Measurements from ENCODE around the gene ABCC3.
A peak's percentile ranks its signal among the peaks of the same experiment; 100 is the strongest.
"Not testable (repeated sequence)": the region's sequence is repeated elsewhere in the genome, so short reads cannot be mapped to it uniquely, and the experiment has no call there.

Gene ABCC3

GRCh38 chr17:50721194-50722010 is 86.7 kb downstream of the ABCC3 start:
- no peak overlapping the region for H2BK15ac ChIP-seq (ENCODE audit: low read length)
- H2BK12ac ChIP-seq (ENCODE audit: low read length), result no peak overlapping the region
- peak overlapping the region in 1 of 2 donors; percentile 98 for H3K4me3 ChIP-seq (ENCODE audit: low read length in 2 of 2)
- no peaks in the 10 kb centered on the region for H3K79me1 ChIP-seq (ENCODE audit: low read depth, low read length)
- no peaks in the 10 kb centered on the region for H3K27me3 ChIP-seq (ENCODE audit: control insufficient read depth in 3 of 3, insufficient read depth in 3 of 3, low read depth in 1 of 3, low read length in 3 of 3)
- no CpG with 5 or more reads among the region's 7 CpGs for WGBS, 2 donors (ENCODE audit: extremely low coverage in 2 of 2, insufficient read length in 2 of 2, insufficient replicate concordance in 1 of 2)
- peak overlapping the region; percentile 48 for H3K4me2 ChIP-seq (ENCODE audit: insufficient read depth, low read length, poor library complexity, severe bottlenecking)
- H4K8ac ChIP-seq (ENCODE audit: low read depth, low read length), result no peak overlapping the region
- no peak for DNase-seq (ENCODE audit: low spot score)
- H3K18ac ChIP-seq (ENCODE audit: low read length), result no peak overlapping the region
- no peak overlapping the region for H2BK5ac ChIP-seq (ENCODE audit: low read length)
- no peak overlapping the region for H3K14ac ChIP-seq (ENCODE audit: low read length)
- no peak overlapping the region for H3K9ac ChIP-seq (ENCODE audit: low read depth, low read length, poor library complexity)
- H2BK120ac ChIP-seq (ENCODE audit: low read depth, low read length), result no peak overlapping the region
- H3K4me1 ChIP-seq (ENCODE audit: control insufficient read depth in 2 of 2, insufficient read depth in 1 of 2, low read depth in 1 of 2, low read length in 2 of 2), result peaks cover 2 to 11% of the 10 kb centered on the region in 2 donors
- H3K23ac ChIP-seq (ENCODE audit: low read depth, low read length, poor library complexity), result no peak overlapping the region
- no peak overlapping the region for H3K27ac ChIP-seq (replicated peaks; ENCODE audit: low read length)
- no peak overlapping the region for H4K91ac ChIP-seq (ENCODE audit: low read depth, low read length, poor library complexity)
- no peak overlapping the region for H2AK5ac ChIP-seq (ENCODE audit: low read depth, low read length)
- no peak overlapping the region for H2AFZ ChIP-seq (ENCODE audit: low read length)
- peaks cover 0 to 44% of the 10 kb centered on the region in 2 donors for H3K36me3 ChIP-seq (replicated peaks in 1 of 2; ENCODE audit: control insufficient read depth in 2 of 2, insufficient read depth in 2 of 2, low read length in 2 of 2)
- no peaks in the 10 kb centered on the region for H3K9me3 ChIP-seq (replicated peaks in 1 of 2; ENCODE audit: control insufficient read depth in 2 of 2, insufficient read depth in 1 of 2, low read depth in 1 of 2, low read length in 2 of 2)
- H3K4ac ChIP-seq (ENCODE audit: low read length), result no peak overlapping the region

- no CpG with 5 or more reads among the region's 3 CpGs for WGBS, 2 donors (ENCODE audit: extremely low coverage in 2 of 2, insufficient read length in 2 of 2, insufficient replicate concordance in 1 of 2)
Measured at GRCh38 chr17:50722746-50723145, 88.1 kb downstream of the ABCC3 start.

GRCh38 chr17:50724622-50725021 is 89.9 kb downstream of the ABCC3 start:
- not testable (repeated sequence) for H2BK120ac ChIP-seq (ENCODE audit: low read depth, low read length); H3K27ac ChIP-seq (replicated peaks; ENCODE audit: low read length); H2BK15ac ChIP-seq (ENCODE audit: low read length); H3K4me1 ChIP-seq (ENCODE audit: control insufficient read depth in 2 of 2, insufficient read depth in 1 of 2, low read depth in 1 of 2, low read length in 2 of 2); H3K4me3 ChIP-seq (ENCODE audit: low read length in 2 of 2); H3K4ac ChIP-seq (ENCODE audit: low read length); H3K9ac ChIP-seq (ENCODE audit: low read depth, low read length, poor library complexity); H4K8ac ChIP-seq (ENCODE audit: low read depth, low read length); H3K14ac ChIP-seq (ENCODE audit: low read length); H2AK5ac ChIP-seq (ENCODE audit: low read depth, low read length); H2BK12ac ChIP-seq (ENCODE audit: low read length); H3K23ac ChIP-seq (ENCODE audit: low read depth, low read length, poor library complexity); H2BK5ac ChIP-seq (ENCODE audit: low read length); H3K27me3 ChIP-seq (ENCODE audit: control insufficient read depth in 3 of 3, insufficient read depth in 3 of 3, low read depth in 1 of 3, low read length in 3 of 3); H2AFZ ChIP-seq (ENCODE audit: low read length); H3K9me3 ChIP-seq (replicated peaks in 1 of 2; ENCODE audit: control insufficient read depth in 2 of 2, insufficient read depth in 1 of 2, low read depth in 1 of 2, low read length in 2 of 2); DNase-seq (ENCODE audit: low spot score); H3K18ac ChIP-seq (ENCODE audit: low read length); H4K91ac ChIP-seq (ENCODE audit: low read depth, low read length, poor library complexity); H3K79me1 ChIP-seq (ENCODE audit: low read depth, low read length); H3K4me2 ChIP-seq (ENCODE audit: insufficient read depth, low read length, poor library complexity, severe bottlenecking)
- peaks cover 2 to 52% of the 10 kb centered on the region in 2 donors for H3K36me3 ChIP-seq (replicated peaks in 1 of 2; ENCODE audit: control insufficient read depth in 2 of 2, insufficient read depth in 2 of 2, low read length in 2 of 2)
- no CpG with 5 or more reads among the region's 6 CpGs for WGBS, 2 donors (ENCODE audit: extremely low coverage in 2 of 2, insufficient read length in 2 of 2, insufficient replicate concordance in 1 of 2)

More at GRCh38 chr17:50722746-50723145, 88.1 kb downstream of the ABCC3 start:
- H2BK12ac ChIP-seq (ENCODE audit: low read length), result no peak overlapping the region
- no peak overlapping the region for H2BK5ac ChIP-seq (ENCODE audit: low read length)
- H4K8ac ChIP-seq (ENCODE audit: low read depth, low read length), result no peak overlapping the region
- H3K36me3 ChIP-seq (replicated peaks in 1 of 2; ENCODE audit: control insufficient read depth in 2 of 2, insufficient read depth in 2 of 2, low read length in 2 of 2), result peaks cover 0 to 46% of the 10 kb centered on the region in 2 donors
- no peak overlapping the region for H3K27ac ChIP-seq (replicated peaks; ENCODE audit: low read length)
- H3K23ac ChIP-seq (ENCODE audit: low read depth, low read length, poor library complexity), result no peak overlapping the region
- H3K4me2 ChIP-seq (ENCODE audit: insufficient read depth, low read length, poor library complexity, severe bottlenecking), result no peak overlapping the region
- no peak overlapping the region for H3K4me3 ChIP-seq (ENCODE audit: low read length in 2 of 2)
- H2AFZ ChIP-seq (ENCODE audit: low read length), result no peak overlapping the region
- no peak for DNase-seq (ENCODE audit: low spot score)
- H3K27me3 ChIP-seq (ENCODE audit: control insufficient read depth in 3 of 3, insufficient read depth in 3 of 3, low read depth in 1 of 3, low read length in 3 of 3), result no peaks in the 10 kb centered on the region
- H3K9ac ChIP-seq (ENCODE audit: low read depth, low read length, poor library complexity), result no peak overlapping the region
- peaks cover 2% of the 10 kb centered on the region for H3K79me1 ChIP-seq (ENCODE audit: low read depth, low read length)
- no peak overlapping the region for H4K91ac ChIP-seq (ENCODE audit: low read depth, low read length, poor library complexity)
- no peak overlapping the region for H3K14ac ChIP-seq (ENCODE audit: low read length)
- H2BK120ac ChIP-seq (ENCODE audit: low read depth, low read length), result no peak overlapping the region
- H2AK5ac ChIP-seq (ENCODE audit: low read depth, low read length), result no peak overlapping the region
- no peak overlapping the region for H3K4ac ChIP-seq (ENCODE audit: low read length)
- peaks cover 2 to 11% of the 10 kb centered on the region in 2 donors for H3K4me1 ChIP-seq (ENCODE audit: control insufficient read depth in 2 of 2, insufficient read depth in 1 of 2, low read depth in 1 of 2, low read length in 2 of 2)
- no peak overlapping the region for H3K18ac ChIP-seq (ENCODE audit: low read length)
- no peak overlapping the region for H2BK15ac ChIP-seq (ENCODE audit: low read length)
- peaks cover 0 to 2% of the 10 kb centered on the region in 2 donors for H3K9me3 ChIP-seq (replicated peaks in 1 of 2; ENCODE audit: control insufficient read depth in 2 of 2, insufficient read depth in 1 of 2, low read depth in 1 of 2, low read length in 2 of 2)

- no peak overlapping the region for H4K91ac ChIP-seq (ENCODE audit: low read depth, low read length, poor library complexity)
- H3K4me3 ChIP-seq (ENCODE audit: low read length in 2 of 2), result no peak overlapping the region
- H3K36me3 ChIP-seq (replicated peaks in 1 of 2; ENCODE audit: control insufficient read depth in 2 of 2, insufficient read depth in 2 of 2, low read length in 2 of 2), result peaks cover 2 to 55% of the 10 kb centered on the region in 2 donors
- H2AK5ac ChIP-seq (ENCODE audit: low read depth, low read length), result no peak overlapping the region
- no peak overlapping the region for H2BK120ac ChIP-seq (ENCODE audit: low read depth, low read length)
- no peak overlapping the region for H3K4ac ChIP-seq (ENCODE audit: low read length)
- H3K18ac ChIP-seq (ENCODE audit: low read length), result no peak overlapping the region
- H3K27ac ChIP-seq (replicated peaks; ENCODE audit: low read length), result no peak overlapping the region
- H2BK15ac ChIP-seq (ENCODE audit: low read length), result no peak overlapping the region
- H3K9ac ChIP-seq (ENCODE audit: low read depth, low read length, poor library complexity), result no peak overlapping the region
- H2AFZ ChIP-seq (ENCODE audit: low read length), result no peak overlapping the region
- H2BK12ac ChIP-seq (ENCODE audit: low read length), result no peak overlapping the region
- H3K27me3 ChIP-seq (ENCODE audit: control insufficient read depth in 3 of 3, insufficient read depth in 3 of 3, low read depth in 1 of 3, low read length in 3 of 3), result no peaks in the 10 kb centered on the region
- WGBS, 2 donors (ENCODE audit: extremely low coverage in 2 of 2, insufficient read length in 2 of 2, insufficient replicate concordance in 1 of 2), result no CpG with 5 or more reads among the region's 12 CpGs
- H3K4me2 ChIP-seq (ENCODE audit: insufficient read depth, low read length, poor library complexity, severe bottlenecking), result no peak overlapping the region
- H2BK5ac ChIP-seq (ENCODE audit: low read length), result no peak overlapping the region
- no peak for DNase-seq (ENCODE audit: low spot score)
- H3K79me1 ChIP-seq (ENCODE audit: low read depth, low read length), result peaks cover 5% of the 10 kb centered on the region
- H3K9me3 ChIP-seq (replicated peaks in 1 of 2; ENCODE audit: control insufficient read depth in 2 of 2, insufficient read depth in 1 of 2, low read depth in 1 of 2, low read length in 2 of 2), result peaks cover 0 to 2% of the 10 kb centered on the region in 2 donors
- no peak overlapping the region for H4K8ac ChIP-seq (ENCODE audit: low read depth, low read length)
- no peak overlapping the region for H3K23ac ChIP-seq (ENCODE audit: low read depth, low read length, poor library complexity)
- peaks cover 2 to 9% of the 10 kb centered on the region in 2 donors for H3K4me1 ChIP-seq (ENCODE audit: control insufficient read depth in 2 of 2, insufficient read depth in 1 of 2, low read depth in 1 of 2, low read length in 2 of 2)
- no peak overlapping the region for H3K14ac ChIP-seq (ENCODE audit: low read length)
Measured at GRCh38 chr17:50725769-50726655, 91.3 kb downstream of the ABCC3 start.

All from neuronal stem cell (in vitro differentiated cells).